Measurements from ENCODE around the gene TYW1.
"Not testable (repeated sequence)": the region's sequence is repeated elsewhere in the genome, so short reads cannot be mapped to it uniquely, and the experiment has no call there.

DNA sequence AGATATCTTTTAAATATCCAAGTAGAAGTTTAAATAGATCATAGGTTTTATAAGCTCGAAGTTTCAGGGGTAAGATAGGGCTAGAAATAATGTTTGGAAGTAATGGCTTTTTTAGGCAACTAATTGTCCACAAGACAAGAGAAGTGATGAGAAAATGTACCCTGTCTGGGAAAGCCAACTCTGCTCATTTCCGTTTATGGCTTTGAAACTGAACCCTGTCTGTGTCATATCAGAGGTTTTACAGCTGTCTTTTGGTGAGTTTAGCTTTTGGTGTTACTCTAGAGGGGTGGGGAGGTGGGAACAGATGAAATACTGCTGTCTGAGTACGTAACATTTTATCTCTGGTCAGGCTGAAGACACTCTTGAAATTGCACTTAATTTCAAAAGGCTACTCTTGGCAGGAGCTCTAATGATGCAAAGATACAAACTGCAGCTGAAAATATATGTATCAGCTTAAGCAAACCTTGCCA lies 189.1 kb downstream of the TYW1 start:
- TF ChIP-seq, protein P1, sequence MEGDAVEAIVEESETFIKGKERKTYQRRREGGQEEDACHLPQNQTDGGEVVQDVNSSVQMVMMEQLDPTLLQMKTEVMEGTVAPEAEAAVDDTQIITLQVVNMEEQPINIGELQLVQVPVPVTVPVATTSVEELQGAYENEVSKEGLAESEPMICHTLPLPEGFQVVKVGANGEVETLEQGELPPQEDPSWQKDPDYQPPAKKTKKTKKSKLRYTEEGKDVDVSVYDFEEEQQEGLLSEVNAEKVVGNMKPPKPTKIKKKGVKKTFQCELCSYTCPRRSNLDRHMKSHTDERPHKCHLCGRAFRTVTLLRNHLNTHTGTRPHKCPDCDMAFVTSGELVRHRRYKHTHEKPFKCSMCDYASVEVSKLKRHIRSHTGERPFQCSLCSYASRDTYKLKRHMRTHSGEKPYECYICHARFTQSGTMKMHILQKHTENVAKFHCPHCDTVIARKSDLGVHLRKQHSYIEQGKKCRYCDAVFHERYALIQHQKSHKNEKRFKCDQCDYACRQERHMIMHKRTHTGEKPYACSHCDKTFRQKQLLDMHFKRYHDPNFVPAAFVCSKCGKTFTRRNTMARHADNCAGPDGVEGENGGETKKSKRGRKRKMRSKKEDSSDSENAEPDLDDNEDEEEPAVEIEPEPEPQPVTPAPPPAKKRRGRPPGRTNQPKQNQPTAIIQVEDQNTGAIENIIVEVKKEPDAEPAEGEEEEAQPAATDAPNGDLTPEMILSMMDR (IDR thresholded peaks at IDR 0.05; ENCODE audit: insufficient read depth, low read depth, low read length), result not testable (repeated sequence)
- TF ChIP-seq EZH2 (IDR thresholded peaks at IDR 0.05; ENCODE audit: insufficient read depth, low read length), result not testable (repeated sequence)
